Keratinocyte (primary cell): ENCODE measurements around the gene NDUFA7. TPM values are rescaled to one million over a fixed set of nuclear protein-coding genes. Genes with fewer than 3 reads are reported as not detected.

Experiments
- DNase-seq: peaks from one replicate; pipeline ENCODE4 v3.0.0-alpha.2; 2011; ENCODE audit warnings: low read depth, missing footprints, low spot score
- FAIRE-seq: peaks from 2 replicates; lab custom pipeline; 2011; peaks lifted over from hg19 to GRCh38; lab: Jason Lieb, UNC
- H2AFZ ChIP-seq: 2 replicates; pipeline ENCODE4 v1.6.0; 2012; ENCODE audit warnings: low read length, control low read depth, inconsistent platforms; ENCODE audit not compliant: control insufficient read depth
- H3K27ac ChIP-seq: 2 replicates; pipeline ENCODE4 v1.5.1; 2011; ENCODE audit warnings: low read length; ENCODE audit not compliant: control insufficient read depth, insufficient read depth
- H3K27me3 ChIP-seq: 3 replicates; pipeline ENCODE4 v1.6.0; 2011; ENCODE audit warnings: low read length; ENCODE audit not compliant: control insufficient read depth, insufficient read depth; ENCODE audit errors: extremely low read depth
- H3K36me3 ChIP-seq, 2 experiments: 2 replicates in 1 of 2; 3 replicates in 1 of 2; pipeline ENCODE4 v1.5.1; 2011; ENCODE audit warnings: low read length in 2 of 2, mild to moderate bottlenecking in 1 of 2; ENCODE audit not compliant: control insufficient read depth in 2 of 2, insufficient read depth in 2 of 2; ENCODE audit errors: extremely low read depth in 1 of 2
- H3K4me1 ChIP-seq: 3 replicates; pipeline ENCODE4 v1.5.1; 2011; ENCODE audit warnings: low read length; ENCODE audit not compliant: control insufficient read depth, insufficient read depth; ENCODE audit errors: extremely low read depth
- H3K4me2 ChIP-seq: 3 replicates; pipeline ENCODE4 v1.6.0; 2011; ENCODE audit warnings: low read depth, low read length; ENCODE audit not compliant: control insufficient read depth, insufficient read depth; ENCODE audit errors: extremely low read depth
- H3K4me3 ChIP-seq, 3 experiments: fragments of 200-600 bp in 1 of 3; sonication (generic) in 1 of 3; 2 replicates in 2 of 3; 3 replicates in 1 of 3; pipeline ENCODE4 v1.5.1; 2011 to 2016; ENCODE audit warnings: low read length in 3 of 3, mild to moderate bottlenecking in 3 of 3, control low read depth in 2 of 3, inconsistent platforms in 1 of 3, low read depth in 1 of 3, mixed read lengths in 1 of 3, mixed run types in 1 of 3, moderate library complexity in 1 of 3; ENCODE audit not compliant: control insufficient read depth in 2 of 3, insufficient read depth in 2 of 3; ENCODE audit errors: extremely low read depth in 1 of 3
- H3K79me2 ChIP-seq: 2 replicates; pipeline ENCODE4 v1.6.0; 2012; ENCODE audit warnings: low read length; ENCODE audit not compliant: control insufficient read depth, insufficient read depth
- H3K9ac ChIP-seq: 3 replicates; pipeline ENCODE4 v1.6.0; 2011; ENCODE audit warnings: low read length; ENCODE audit not compliant: control insufficient read depth, insufficient read depth; ENCODE audit errors: extremely low read depth
- H3K9me1 ChIP-seq: 3 replicates; pipeline ENCODE4 v1.6.0; 2011; ENCODE audit warnings: low read length; ENCODE audit not compliant: control insufficient read depth, insufficient read depth; ENCODE audit errors: extremely low read depth
- H3K9me3 ChIP-seq: 2 replicates; pipeline ENCODE4 v1.5.1; 2012; ENCODE audit warnings: low read depth, low read length; ENCODE audit not compliant: control insufficient read depth
- H4K20me1 ChIP-seq: 3 replicates; pipeline ENCODE4 v1.6.0; 2011; ENCODE audit warnings: low read length; ENCODE audit not compliant: control insufficient read depth, insufficient read depth; ENCODE audit errors: extremely low read depth
- CTCF ChIP-seq, 3 experiments: IDR thresholded peaks in 1 of 3; conservative IDR thresholded peaks in 1 of 3; optimal IDR thresholded peaks in 1 of 3; 2 replicates in 2 of 3; 3 replicates in 1 of 3; pipeline versions ENCODE3 to v1.5.1; 2011; ENCODE audit warnings: low read length in 3 of 3, mild to moderate bottlenecking in 3 of 3, moderate library complexity in 2 of 3, control low read depth in 1 of 3, inconsistent platforms in 1 of 3; ENCODE audit not compliant: insufficient read depth in 2 of 3; ENCODE audit errors: extremely low read depth in 1 of 3
- EZH2 ChIP-seq: IDR thresholded peaks from one replicate; pipeline ENCODE4 v1.6.1; 2012; ENCODE audit warnings: inconsistent platforms, mild to moderate bottlenecking, low read length, moderate library complexity
- dilution Hi-C: fragments of 300-500 bp; cut with MboI; formaldehyde crosslinking; loops from one replicate; pipeline ENCODE4 v1.7.0; 2020; ENCODE audit warnings: low sequenced_read_pairs; ENCODE audit not compliant: extremely low pct_ligation_motif_present
- polyA plus RNA-seq, 5 experiments: library from polyadenylated mRNA; depleted of rRNA in 3 of 5; stranded (reverse) in 3 of 5; stranded (forward) in 1 of 5; unstranded in 1 of 5; fragments of >200 nt; gene quantifications; 1 replicate in 1 of 5; 2 replicates in 3 of 5; 3 replicates in 1 of 5; pipeline versions ENCODE4 v1.2.1 to v1.2.3, GENCODE V29; 2011 to 2012; ENCODE audit warnings: missing spikeins in 2 of 5, low read depth in 1 of 5, low replicate concordance in 1 of 5

The NDUFA7 gene
- polyA plus RNA-seq, 1 donor (not counting 4 experiments of a cell fraction or from before 2014, with no cell fraction given) = 59.2 TPM

GRCh38 chr19:8336660-8337059, 15.5 kb upstream of the NDUFA7 start:
- H3K9me1 ChIP-seq = no peaks in the 10 kb centered on the region
- no peak overlapping the region for H2AFZ ChIP-seq
- H3K36me3 ChIP-seq = no peaks in the 10 kb centered on the region
- H3K4me3 ChIP-seq = no peak overlapping the region
- dilution Hi-C loops = no loop called here
- H3K9ac ChIP-seq = no peak overlapping the region
- H3K4me2 ChIP-seq = no peak overlapping the region
- H3K9me3 ChIP-seq = no peaks in the 10 kb centered on the region
- no peaks in the 10 kb centered on the region for H3K79me2 ChIP-seq
- H3K4me1 ChIP-seq = peaks cover 4% of the 10 kb centered on the region
- no peak overlapping the region for H3K27ac ChIP-seq
- H3K27me3 ChIP-seq = peaks cover 19% of the 10 kb centered on the region
- FAIRE-seq = no peak
- DNase-seq = no peak
- H4K20me1 ChIP-seq = no peaks in the 10 kb centered on the region
- no peak for TF ChIP-seq EZH2
- no peak for TF ChIP-seq CTCF (optimal IDR thresholded peaks at IDR 0.05 in 1 of 3, IDR thresholded peaks at IDR 0.05 in 1 of 3, conservative IDR thresholded peaks at IDR 0.05 in 1 of 3; ENCODE audit: extremely low read depth in 1 of 3, insufficient read depth in 2 of 3, low read length in 3 of 3)

- DNase-seq = no peak
- dilution Hi-C loops = no loop called here
- TF ChIP-seq CTCF (optimal IDR thresholded peaks at IDR 0.05 in 1 of 3, IDR thresholded peaks at IDR 0.05 in 1 of 3, conservative IDR thresholded peaks at IDR 0.05 in 1 of 3; ENCODE audit: extremely low read depth in 1 of 3, insufficient read depth in 2 of 3, low read length in 3 of 3) (no peak), EZH2 (no peak)
- H3K36me3 ChIP-seq = no peaks in the 10 kb centered on the region
- H3K4me2 ChIP-seq = peak overlapping the region; percentile 54
- no peaks in the 10 kb centered on the region for H3K9me1 ChIP-seq
- H3K27me3 ChIP-seq = peaks cover 19% of the 10 kb centered on the region
- H3K9ac ChIP-seq = no peak overlapping the region
- H3K9me3 ChIP-seq = no peaks in the 10 kb centered on the region
- H2AFZ ChIP-seq = no peak overlapping the region
- peaks cover 4% of the 10 kb centered on the region for H3K4me1 ChIP-seq
- H3K79me2 ChIP-seq = no peaks in the 10 kb centered on the region
- no peak for FAIRE-seq
- no peak overlapping the region for H3K27ac ChIP-seq
- H4K20me1 ChIP-seq = no peaks in the 10 kb centered on the region
- no peak overlapping the region for H3K4me3 ChIP-seq
Measured at GRCh38 chr19:8336072-8336569, 14.9 kb upstream of the NDUFA7 start.
